K562 (cell line): ENCODE data around the gene EYA3. TPM values are rescaled to one million over a fixed set of nuclear protein-coding genes. Genes with fewer than 3 reads are reported as not detected.

Experiments
- ATAC-seq: fragments of 200-7000 bp; cut with Tn5 transposase; 3 replicates; pipeline ENCODE4 v1.9.1; 2020; ENCODE audit warnings: moderate library complexity
- BruUV-seq: library from RNA; stranded (reverse); fragments of 400-500 nt; replicated peaks from 2 replicates; lab custom pipeline; 2021; lab: Mats Ljungman, UMichigan
- CTCF ChIA-PET: fragments of 300-600 bp; formaldehyde crosslinking; extraction: SDS; loops from one replicate; lab custom pipeline; 2021; ENCODE audit warnings: low intra/inter-chr PET ratio; lab: Yijun Ruan, JAX
- POLR2A ChIA-PET: fragments of 300-600, 350-650 bp; sonication (Branson Sonifier 250); formaldehyde crosslinking; extraction: SDS; loops from one replicate; lab custom pipeline; 2021; ENCODE audit warnings: antibody characterized with exemption, inconsistent platforms; lab: Yijun Ruan, JAX
- DNase-seq, 4 experiments: peaks; one replicate each; pipeline versions ENCODE4 v3.0.0 to v3.0.0-alpha.2; 2011 to 2018; ENCODE audit warnings: low spot score in 3 of 4, mixed read lengths in 3 of 4; ENCODE audit errors: extremely low read depth in 1 of 4
- FAIRE-seq: peaks from 2 replicates; lab custom pipeline; 2011; peaks lifted over from hg19 to GRCh38; lab: Jason Lieb, UNC
- H2AFZ ChIP-seq: 2 replicates; pipeline ENCODE4 v1.6.0; 2011; ENCODE audit warnings: low read depth, low read length, control low read depth, inconsistent platforms
- H3K27ac ChIP-seq: fragments of 200-600 bp; 3 replicates; pipeline ENCODE4 v1.8.0; 2011; ENCODE audit warnings: low read depth, mild to moderate bottlenecking, control low read depth, inconsistent platforms, low read length, moderate library complexity, mixed read lengths; ENCODE audit errors: extremely low read depth
- H3K27me3 ChIP-seq, 2 experiments: fragments of 300-600 bp in 1 of 2; 2 replicates in 1 of 2; 3 replicates in 1 of 2; pipeline versions ENCODE4 v1.6.0 to v1.8.0; 2011; ENCODE audit warnings: inconsistent platforms in 2 of 2, low read length in 2 of 2, mild to moderate bottlenecking in 1 of 2, mixed read lengths in 1 of 2, moderate library complexity in 1 of 2; ENCODE audit not compliant: control insufficient read depth in 2 of 2, insufficient read depth in 2 of 2
- H3K36me3 ChIP-seq: fragments of 300-600 bp; 3 replicates; pipeline ENCODE4 v1.8.0; 2011; ENCODE audit warnings: mild to moderate bottlenecking, low read length, inconsistent platforms; ENCODE audit not compliant: control insufficient read depth, insufficient read depth
- H3K4me1 ChIP-seq, 2 experiments: fragments of 200-600 bp in 1 of 2; replicated peaks in 1 of 2; 2 replicates in 1 of 2; 3 replicates in 1 of 2; pipeline versions ENCODE4 v1.5.1 to v1.8.0; 2011; ENCODE audit warnings: inconsistent platforms in 2 of 2, low read length in 2 of 2, mild to moderate bottlenecking in 1 of 2, mixed read lengths in 1 of 2, moderate library complexity in 1 of 2; ENCODE audit not compliant: control insufficient read depth in 2 of 2, insufficient read depth in 2 of 2
- H3K4me2 ChIP-seq: 2 replicates; pipeline ENCODE4 v1.6.1; 2011; ENCODE audit warnings: low read length, control low read depth, inconsistent platforms, mixed read lengths; ENCODE audit not compliant: insufficient read depth
- H3K4me3 ChIP-seq: fragments of 200-600 bp; sonication (generic), shearing (Covaris generic); 2 replicates; pipeline ENCODE4 v1.5.1; 2016; ENCODE audit warnings: control low read depth, inconsistent platforms
- H3K79me2 ChIP-seq: fragments of 200-600 bp; 3 replicates; pipeline ENCODE4 v1.8.0; 2011; ENCODE audit warnings: low read length, inconsistent platforms; ENCODE audit not compliant: control insufficient read depth, insufficient read depth
- H3K9ac ChIP-seq, 2 experiments: 2 replicates each; pipeline versions ENCODE4 v1.6.0 to v1.6.1; 2011; ENCODE audit warnings: low read depth in 2 of 2, low read length in 2 of 2, control low read depth in 1 of 2, inconsistent platforms in 1 of 2, mild to moderate bottlenecking in 1 of 2, mixed read lengths in 1 of 2; ENCODE audit not compliant: insufficient read depth in 1 of 2
- H3K9me1 ChIP-seq: one replicate; pipeline ENCODE4 v1.6.0; 2011; ENCODE audit warnings: inconsistent platforms, mild to moderate bottlenecking, low read length, moderate library complexity; ENCODE audit not compliant: control insufficient read depth, insufficient read depth
- H3K9me3 ChIP-seq: replicated peaks from 2 replicates; pipeline ENCODE4 v1.5.1; 2011; ENCODE audit warnings: low read depth, low read length, inconsistent platforms; ENCODE audit not compliant: control insufficient read depth, insufficient read depth
- H4K20me1 ChIP-seq: replicated peaks from 2 replicates; pipeline ENCODE4 v1.6.1; 2011; ENCODE audit warnings: low read length, inconsistent platforms, mixed read lengths; ENCODE audit not compliant: control insufficient read depth, insufficient read depth
- ARNT ChIP-seq, 2 experiments: fragments of 450-650 bp; IDR thresholded peaks; 2 replicates each; pipeline ENCODE4 v1.6.1; 2016; ENCODE audit warnings: mild to moderate bottlenecking in 1 of 2
- FOXK1 ChIP-seq: sonication (generic); formaldehyde crosslinking; IDR thresholded peaks from 2 replicates; pipeline ENCODE4 v1.8.0; 2022; ENCODE audit warnings: missing genetic modification reagents, mild to moderate bottlenecking, borderline replicate concordance
- HMG20A ChIP-seq: fragments of 450-650 bp; formaldehyde crosslinking; conservative IDR thresholded peaks from 2 replicates; pipeline ENCODE4 v1.4.0; 2020; ENCODE audit warnings: mild to moderate bottlenecking, mixed read lengths
- ILK ChIP-seq: fragments of 450-650 bp; IDR thresholded peaks from 2 replicates; pipeline ENCODE4 v1.6.1; 2016; ENCODE audit warnings: missing genetic modification characterization, low read depth, mild to moderate bottlenecking, missing compliant biosample characterization, moderate library complexity, borderline replicate concordance
- JUN ChIP-seq, 2 experiments: sonication (generic) in 1 of 2; formaldehyde crosslinking in 1 of 2; IDR thresholded peaks; 2 replicates each; pipeline versions ENCODE4 v1.6.1 to v1.8.0; 2012 to 2022; ENCODE audit warnings: borderline replicate concordance in 2 of 2, mild to moderate bottlenecking in 2 of 2, improper control_type of control experiment in 1 of 2, low read depth in 1 of 2, low read length in 1 of 2, missing genetic modification reagents in 1 of 2
- XRCC3 ChIP-seq: fragments of 450-650 bp; IDR thresholded peaks from 2 replicates; pipeline ENCODE4 v1.6.1; 2017; ENCODE audit warnings: mild to moderate bottlenecking, moderate library complexity
- ZFP30 ChIP-seq: fragments of 250-450 bp; sonication (Bioruptor Pico); IDR thresholded peaks from 2 replicates; pipeline ENCODE4 v1.8.0; 2022; ENCODE audit warnings: moderate library complexity, mild to moderate bottlenecking, inconsistent platforms, borderline replicate concordance
- ZNF217 ChIP-seq: sonication (generic); formaldehyde crosslinking; IDR thresholded peaks from 2 replicates; pipeline ENCODE4 v1.8.0; 2022; ENCODE audit warnings: mild to moderate bottlenecking, missing genetic modification reagents
- ZNF592 ChIP-seq: fragments of 450-650 bp; IDR thresholded peaks from 2 replicates; pipeline ENCODE4 v1.6.1; 2017; ENCODE audit warnings: antibody characterized with exemption, mild to moderate bottlenecking
- WGBS: fragments of 100-300 bp; shearing (Covaris generic); methylation state at CpG from one replicate; pipeline ENCODE4 v1.1.6; 2016; ENCODE audit warnings: low coverage, mixed read lengths; ENCODE audit not compliant: insufficient coverage; ENCODE audit errors: missing lambda C conversion rate; 5-methylcytosine and 5-hydroxymethylcytosine counted together
- in situ Hi-C: fragments of 300-500 bp; cut with MboI; formaldehyde crosslinking; loops from 4 replicates; pipeline ENCODE4 v1.15.0; 2018; ENCODE audit warnings: inconsistent platforms, mixed read lengths
- intact Hi-C: fragments of 100-400 bp; cut with micrococcal nuclease; formaldehyde crosslinking; loops from 2 replicates; pipeline ENCODE4 v1.14.2; 2022
- polyA plus RNA-seq, 8 experiments: library from polyadenylated mRNA; depleted of rRNA in 4 of 8; stranded (reverse) in 5 of 8; unstranded in 3 of 8; fragments of >200 nt; fragmentation: Nextera tagmentation in 2 of 8; fragmentation: Illumina TruSeq in 1 of 8; extraction: Ambion mirVana in 2 of 8; extraction: Trizol in 1 of 8; gene quantifications; 2 replicates each; pipeline versions ENCODE4 v1.2.1 to v1.2.3, GENCODE V29; 2011 to 2014; ENCODE audit warnings: inconsistent platforms in 1 of 8, missing spikeins in 1 of 8
- total RNA-seq, 7 experiments: library from RNA; depleted of rRNA in 6 of 7; stranded (reverse); fragments of >200 nt in 6 of 7; fragmentation: Illumina TruSeq in 2 of 7; extraction: Trizol in 2 of 7; gene quantifications; 2 replicates each; pipeline versions ENCODE4 v1.2.1 to v1.2.3, GENCODE V29; 2011 to 2021; ENCODE audit warnings: low replicate concordance in 1 of 7

Gene EYA3
- total and polyA plus RNA-seq, 9 of the 15 experiments (the other 6 are each of a cell fraction or from before 2014, with no cell fraction given): 21.7 to 64.0 (median 43.6) TPM

DNA sequence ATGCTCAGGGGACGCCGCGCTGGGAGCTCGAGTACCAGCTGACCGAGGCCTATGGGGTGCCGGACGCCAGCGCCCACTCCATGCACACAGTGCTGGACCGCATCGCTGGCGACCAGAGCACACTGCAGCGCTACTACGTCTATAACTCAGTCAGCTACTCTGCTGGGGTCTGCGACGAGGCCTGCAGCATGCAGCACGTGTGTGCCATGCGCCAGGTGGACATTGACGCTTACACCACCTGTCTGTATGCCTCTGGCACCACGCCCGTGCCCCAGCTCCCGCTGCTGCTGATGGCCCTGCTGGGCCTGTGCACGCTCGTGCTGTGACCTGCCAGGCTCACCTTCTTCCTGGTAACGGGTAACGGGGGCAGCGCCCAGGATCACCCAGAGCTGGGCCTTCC lies 129.9 kb downstream of the EYA3 start:
- Histone ChIP-seq H3K4me3 (no peak overlapping the region), H3K9me1 (no peaks in the 10 kb centered on the region), H2AFZ (no peak overlapping the region), H3K27me3 (peaks cover 2 to 13% of the 10 kb centered on the region in 2 experiments; a peak in 2 of 5 replicates), H3K9me3 (no peaks in the 10 kb centered on the region), H3K79me2 (no peaks in the 10 kb centered on the region), H4K20me1 (no peaks in the 10 kb centered on the region; the same call in 1 of the 2 replicates), H3K36me3 (no peaks in the 10 kb centered on the region), H3K4me1 (peaks cover 0 to 28% of the 10 kb centered on the region in 2 experiments; a peak in 3 of 5 replicates), H3K27ac (no peak overlapping the region), H3K4me2 (no peak overlapping the region), H3K9ac (peak overlapping the region in 1 of 2 experiments; percentile 72; a peak in 1 of 4 replicates)
- ATAC-seq (no peak), FAIRE-seq (no peak), DNase-seq (no peak)
- TF ChIP-seq ZFP30: no peak
- no peak for TF ChIP-seq JUN (IDR thresholded peaks at IDR 0.05; ENCODE audit: borderline replicate concordance, low read depth, low read length)
- no peak for TF ChIP-seq JUN (CRISPR knock-in tag; IDR thresholded peaks at IDR 0.05; ENCODE audit: borderline replicate concordance)
- TF ChIP-seq ILK (tag): no peak
- TF ChIP-seq XRCC3: no peak
- no peak for TF ChIP-seq ZNF592
- no peak for TF ChIP-seq ZNF217 (CRISPR knock-in tag)
- TF ChIP-seq FOXK1: no peak
- TF ChIP-seq ARNT (IDR thresholded peaks at IDR 0.05): no peak
- no peak for TF ChIP-seq HMG20A (CRISPR knock-in tag)
- no TSS peak for BruUV-seq
- in situ Hi-C loops (no loop called here), intact Hi-C loops (no loop called here)
- ChIA-PET POLR2A (interaction anchor here (1.2 to 1.7 kb wide), 2 partner anchors 8 to 10 kb away, joined by 3 to 5 read pairs; no protein-coding TSS in a partner anchor), CTCF (no interaction called here)
- WGBS: 83% methylated on average over 26 of the region's 26 CpGs
